K562 (cell line): ENCODE results near the gene DYSF. TPM values are rescaled to one million over a fixed set of nuclear protein-coding genes. Genes with fewer than 3 reads are reported as not detected.

Experiments used
- ARID2 ChIP-seq: fragments of 450-650 bp; IDR thresholded peaks from 2 replicates; pipeline ENCODE4 v1.6.1; 2017; ENCODE audit warnings: antibody characterized with exemption, mild to moderate bottlenecking
- BRF1 ChIP-seq: IDR thresholded peaks from 3 replicates; pipeline ENCODE4 v1.6.1; 2011; ENCODE audit warnings: borderline replicate concordance, mild to moderate bottlenecking; ENCODE audit not compliant: insufficient read length; ENCODE audit errors: extremely low read depth
- CC2D1A ChIP-seq: fragments of 450-650 bp; IDR thresholded peaks from 2 replicates; pipeline ENCODE4 v1.6.1; 2017; ENCODE audit warnings: mild to moderate bottlenecking
- CEBPB ChIP-seq: fragments of 450-650 bp; IDR thresholded peaks from 2 replicates; pipeline ENCODE4 v1.6.1; 2016; ENCODE audit warnings: missing genetic modification characterization, missing compliant biosample characterization
- CTBP1 ChIP-seq: fragments of 450-650 bp; IDR thresholded peaks from 2 replicates; pipeline ENCODE4 v1.6.1; 2016; ENCODE audit warnings: borderline replicate concordance
- ELK1 ChIP-seq: sonication (generic); formaldehyde crosslinking; IDR thresholded peaks from 2 replicates; pipeline ENCODE4 v1.8.1; 2022; ENCODE audit warnings: missing genetic modification reagents
- HDAC6 ChIP-seq: IDR thresholded peaks from 2 replicates; pipeline ENCODE4 v1.6.1; 2012; ENCODE audit warnings: low read depth, mild to moderate bottlenecking, control low read depth, inconsistent platforms, low read length, moderate library complexity
- HOXB6 ChIP-seq: fragments of 250-450 bp; sonication (Bioruptor Pico); IDR thresholded peaks from 2 replicates; pipeline ENCODE4 v1.5.1; 2022; ENCODE audit warnings: mild to moderate bottlenecking, borderline replicate concordance
- LARP7 ChIP-seq: fragments of 450-650 bp; IDR thresholded peaks from 2 replicates; pipeline ENCODE4 v1.6.1; 2016
- PML ChIP-seq: IDR thresholded peaks from 2 replicates; pipeline ENCODE4 v1.6.1; 2012; ENCODE audit warnings: low read length, inconsistent platforms
- POLR2G ChIP-seq: fragments of 200-400 bp; formaldehyde crosslinking; IDR thresholded peaks from 2 replicates; pipeline ENCODE4 v1.6.1; 2017; ENCODE audit warnings: low read depth, mild to moderate bottlenecking, antibody characterized with exemption, low read length, moderate library complexity
- SLC30A9 ChIP-seq: fragments of 250-450 bp; sonication (Bioruptor Pico); IDR thresholded peaks from 2 replicates; pipeline ENCODE4 v1.8.0; 2022; ENCODE audit warnings: mild to moderate bottlenecking, moderate library complexity
- YBX1 ChIP-seq: fragments of 450-650 bp; IDR thresholded peaks from 2 replicates; pipeline ENCODE4 v1.7.1; 2016; ENCODE audit warnings: mild to moderate bottlenecking
- polyA plus RNA-seq, 8 experiments: library from polyadenylated mRNA; depleted of rRNA in 4 of 8; stranded (reverse) in 5 of 8; unstranded in 3 of 8; fragments of >200 nt; fragmentation: Nextera tagmentation in 2 of 8; fragmentation: Illumina TruSeq in 1 of 8; extraction: Ambion mirVana in 2 of 8; extraction: Trizol in 1 of 8; gene quantifications; 2 replicates each; pipeline versions ENCODE4 v1.2.1 to v1.2.3, GENCODE V29; 2011 to 2014; ENCODE audit warnings: inconsistent platforms in 1 of 8, missing spikeins in 1 of 8
- total RNA-seq, 7 experiments: library from RNA; depleted of rRNA in 6 of 7; stranded (reverse); fragments of >200 nt in 6 of 7; fragmentation: Illumina TruSeq in 2 of 7; extraction: Trizol in 2 of 7; gene quantifications; 2 replicates each; pipeline versions ENCODE4 v1.2.1 to v1.2.3, GENCODE V29; 2011 to 2021; ENCODE audit warnings: low replicate concordance in 1 of 7

Gene DYSF
- total and polyA plus RNA-seq, 9 of the 15 experiments (the other 6 are each of a cell fraction or from before 2014, with no cell fraction given), result 0.01 to 0.80 (median 0.29) TPM

- TF ChIP-seq CC2D1A (peak; percentile 72; the same call in 1 of the 2 replicates), ELK1 (no peak), HDAC6 (no peak), ARID2 (peak; percentile 84), YBX1 (no peak), SLC30A9 (CRISPR knock-in tag) (no peak), PML (no peak), POLR2G (no peak), LARP7 (no peak), HOXB6 (no peak), BRF1 (no peak), CEBPB (no peak), CTBP1 (peak; percentile 15; the same call in 1 of the 2 replicates)
Observed at GRCh38 chr2:71510196-71510807, 56.9 kb downstream of the DYSF start (continued).
